Endothelial cell of umbilical vein (primary cell): ENCODE data around the gene PBX2. TPM values are rescaled to one million over a fixed set of nuclear protein-coding genes. Genes with fewer than 3 reads are reported as not detected.

Experiments
- BruUV-seq: library from RNA; stranded (reverse); fragments of 400-500 nt; replicated peaks from 2 replicates; lab custom pipeline; 2021; lab: Mats Ljungman, UMichigan
- CTCF ChIA-PET: fragments of 300-600, 350-600 bp; sonication (Branson Sonifier 250); formaldehyde crosslinking; loops from one replicate; lab custom pipeline; 2021; ENCODE audit warnings: antibody characterized with exemption, inconsistent platforms; lab: Charles Lee
- POLR2A ChIA-PET: fragments of 300-600, 350-600 bp; sonication (Branson Sonifier 250); formaldehyde crosslinking; loops from one replicate; lab custom pipeline; 2021; ENCODE audit warnings: antibody characterized with exemption, inconsistent platforms; lab: Charles Lee
- DNase-seq: peaks from one replicate; pipeline ENCODE4 v3.0.0-alpha.2; 2011; ENCODE audit warnings: low read depth, low spot score
- FAIRE-seq: peaks from 2 replicates; lab custom pipeline; 2011; peaks lifted over from hg19 to GRCh38; lab: Jason Lieb, UNC
- H2AFZ ChIP-seq: 2 replicates; pipeline ENCODE4 v1.6.0; 2012; ENCODE audit warnings: low read depth, low read length, control low read depth, inconsistent platforms
- H3K27ac ChIP-seq: 2 replicates; pipeline ENCODE4 v1.5.1; 2011; ENCODE audit warnings: low read depth, mild to moderate bottlenecking, control low read depth, low read length, moderate library complexity; ENCODE audit not compliant: insufficient read depth
- H3K27me3 ChIP-seq, 2 experiments: 2 replicates each; pipeline versions ENCODE4 v1.6.0 to v1.6.1; 2011; ENCODE audit warnings: low read length in 2 of 2, mixed read lengths in 1 of 2; ENCODE audit not compliant: control insufficient read depth in 2 of 2, insufficient read depth in 2 of 2
- H3K36me3 ChIP-seq, 2 experiments: 2 replicates in 1 of 2; 3 replicates in 1 of 2; pipeline ENCODE4 v1.5.1; 2011; ENCODE audit warnings: low read length in 2 of 2, mild to moderate bottlenecking in 1 of 2, moderate library complexity in 1 of 2; ENCODE audit not compliant: control insufficient read depth in 2 of 2, insufficient read depth in 2 of 2; ENCODE audit errors: extremely low read depth in 1 of 2
- H3K4me1 ChIP-seq: 3 replicates; pipeline ENCODE4 v1.5.1; 2011; ENCODE audit warnings: mild to moderate bottlenecking, low read length; ENCODE audit not compliant: control insufficient read depth, insufficient read depth; ENCODE audit errors: extremely low read depth
- H3K4me2 ChIP-seq: 2 replicates; pipeline ENCODE4 v1.6.1; 2011; ENCODE audit warnings: low read length, control low read depth, mixed read lengths; ENCODE audit not compliant: insufficient read depth
- H3K4me3 ChIP-seq, 3 experiments: fragments of 200-600 bp in 1 of 3; sonication (generic), shearing (Covaris generic) in 1 of 3; replicated peaks in 1 of 3; 2 replicates each; pipeline ENCODE4 v1.5.1; 2011 to 2016; ENCODE audit warnings: control low read depth in 3 of 3, low read length in 3 of 3, mild to moderate bottlenecking in 2 of 3, inconsistent platforms in 1 of 3, low read depth in 1 of 3, moderate library complexity in 1 of 3; ENCODE audit not compliant: insufficient read depth in 1 of 3
- H3K79me2 ChIP-seq: 2 replicates; pipeline ENCODE4 v1.6.0; 2012; ENCODE audit warnings: low read length, inconsistent platforms; ENCODE audit not compliant: control insufficient read depth, insufficient read depth
- H3K9ac ChIP-seq: replicated peaks from 2 replicates; pipeline ENCODE3; 2011; ENCODE audit warnings: low read length, control low read depth; ENCODE audit not compliant: insufficient read depth; ENCODE audit errors: extremely low read depth
- H3K9me1 ChIP-seq: replicated peaks from 3 replicates; pipeline ENCODE4 v1.6.0; 2011; ENCODE audit warnings: mild to moderate bottlenecking, low read length; ENCODE audit not compliant: control insufficient read depth, insufficient read depth; ENCODE audit errors: extremely low read depth
- H3K9me3 ChIP-seq: replicated peaks from 2 replicates; pipeline ENCODE4 v1.5.1; 2012; ENCODE audit warnings: low read length, inconsistent platforms; ENCODE audit not compliant: control insufficient read depth, insufficient read depth
- H4K20me1 ChIP-seq: replicated peaks from 2 replicates; pipeline ENCODE3; 2011; ENCODE audit warnings: mild to moderate bottlenecking, low read length; ENCODE audit not compliant: control insufficient read depth, insufficient read depth; ENCODE audit errors: extremely low read depth
- EZH2 ChIP-seq: IDR thresholded peaks from 2 replicates; pipeline ENCODE4 v1.6.1; 2012; ENCODE audit warnings: borderline replicate concordance, low read depth, mild to moderate bottlenecking, moderate library complexity, low read length, inconsistent platforms; ENCODE audit not compliant: severe bottlenecking
- FOS ChIP-seq: IDR thresholded peaks from 2 replicates; pipeline ENCODE4 v1.6.1; 2011; ENCODE audit warnings: mild to moderate bottlenecking, low read length, moderate library complexity, borderline replicate concordance; ENCODE audit not compliant: insufficient read depth
- GATA2 ChIP-seq: IDR thresholded peaks from 2 replicates; pipeline ENCODE4 v1.7.0; 2011; ENCODE audit warnings: low read depth, mild to moderate bottlenecking, moderate library complexity, mixed read lengths, low read length; ENCODE audit not compliant: insufficient read length, insufficient read depth
- JUN ChIP-seq: IDR thresholded peaks from 2 replicates; pipeline ENCODE4 v1.6.1; 2011; ENCODE audit warnings: borderline replicate concordance, low read depth; ENCODE audit not compliant: insufficient read length, insufficient read depth
- MYC ChIP-seq: IDR thresholded peaks from one replicate; pipeline ENCODE4 v1.6.1; 2011; ENCODE audit warnings: mild to moderate bottlenecking, low read depth, low read length
- POLR2A ChIP-seq: IDR thresholded peaks from 2 replicates; pipeline ENCODE4 v1.6.1; 2012; ENCODE audit warnings: low read depth, mild to moderate bottlenecking, control low read depth, low read length
- POLR2AphosphoS5 ChIP-seq: IDR thresholded peaks from 2 replicates; pipeline ENCODE4 v1.6.1; 2012; ENCODE audit warnings: low read depth, mild to moderate bottlenecking, control low read depth, low read length, moderate library complexity; ENCODE audit not compliant: insufficient read depth
- dilution Hi-C: fragments of 300-500 bp; cut with MboI; formaldehyde crosslinking; loops from one replicate; pipeline ENCODE4 v1.15.0; 2019; ENCODE audit warnings: low sequenced_read_pairs; ENCODE audit not compliant: extremely low pct_ligation_motif_present
- intact Hi-C: fragments of 100-400 bp; cut with micrococcal nuclease; formaldehyde crosslinking; loops from one replicate; pipeline ENCODE4 v1.10.0; 2022
- polyA plus RNA-seq, 4 experiments: library from polyadenylated mRNA; depleted of rRNA in 3 of 4; stranded (reverse) in 3 of 4; unstranded in 1 of 4; fragments of >200 nt; gene quantifications; 2 replicates each; pipeline versions ENCODE4 v1.2.1 to v1.2.3, GENCODE V29; 2011 to 2012; ENCODE audit warnings: missing spikeins in 1 of 4
- total RNA-seq: library from RNA; stranded (reverse); gene quantifications from 2 replicates; pipeline ENCODE4 v1.2.3, GENCODE V29; 2021
- TF ChIP-seq, protein P1 (sequence below), 2 donors: IDR thresholded peaks; 1 replicate in 1 of 2; 2 replicates in 1 of 2; pipeline ENCODE4 v1.5.1; 2011; ENCODE audit warnings: low read length in 2 of 2, mild to moderate bottlenecking in 2 of 2, moderate library complexity in 2 of 2, control low read depth in 1 of 2, inconsistent platforms in 1 of 2, low read depth in 1 of 2; ENCODE audit not compliant: insufficient read depth in 1 of 2; ENCODE audit errors: extremely low read depth in 1 of 2
- TF ChIP-seq, protein P2 (sequence below): IDR thresholded peaks from 2 replicates; pipeline ENCODE4 v1.6.1; 2011; ENCODE audit not compliant: insufficient read depth, insufficient read length

Gene PBX2
- total and polyA plus RNA-seq, 2 donors (not counting 3 experiments of a cell fraction or from before 2014, with no cell fraction given) = 82.3 to 100 TPM

DNA sequence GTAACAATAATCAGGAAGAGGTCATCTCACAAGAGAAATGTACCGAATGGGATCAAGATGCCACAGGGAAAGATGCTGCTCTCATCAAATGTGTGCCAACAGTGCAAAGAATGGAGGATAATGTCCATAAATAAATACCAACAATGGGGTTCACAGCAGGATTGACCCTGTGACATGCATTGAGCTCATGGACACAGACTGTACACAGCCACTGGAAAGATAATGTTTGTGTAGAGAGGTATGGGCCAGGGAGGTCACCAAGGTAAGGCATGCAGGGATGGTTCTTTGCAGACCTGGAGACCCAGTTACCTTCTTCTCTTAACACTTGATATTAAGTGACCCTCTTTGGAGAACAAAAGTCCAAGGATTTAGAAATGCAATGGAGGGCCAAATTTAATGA lies 15.6 kb downstream of the PBX2 start:
- intact Hi-C loops = no loop called here
- Histone ChIP-seq H3K4me2 (peak overlapping the region; percentile 82), H3K9me1 (no peaks in the 10 kb centered on the region), H3K27me3 (no peaks in the 10 kb centered on the region), H3K36me3 (peaks cover 0 to 8% of the 10 kb centered on the region in 2 experiments), H2AFZ (no peak overlapping the region), H3K9ac (no peak overlapping the region), H3K79me2 (peaks cover 21% of the 10 kb centered on the region), H4K20me1 (no peaks in the 10 kb centered on the region), H3K27ac (no peak overlapping the region), H3K9me3 (no peaks in the 10 kb centered on the region), H3K4me1 (peaks cover 30% of the 10 kb centered on the region), H3K4me3 (no peak overlapping the region)
- no TSS peak for BruUV-seq
- CTCF ChIA-PET = no interaction called here
- dilution Hi-C loops = no loop called here
- FAIRE-seq (no peak), DNase-seq (no peak)
- TF ChIP-seq EZH2 = no peak
- TF ChIP-seq JUN = no peak
- TF ChIP-seq POLR2A = no peak
- TF ChIP-seq FOS = no peak
- TF ChIP-seq, protein P1, sequence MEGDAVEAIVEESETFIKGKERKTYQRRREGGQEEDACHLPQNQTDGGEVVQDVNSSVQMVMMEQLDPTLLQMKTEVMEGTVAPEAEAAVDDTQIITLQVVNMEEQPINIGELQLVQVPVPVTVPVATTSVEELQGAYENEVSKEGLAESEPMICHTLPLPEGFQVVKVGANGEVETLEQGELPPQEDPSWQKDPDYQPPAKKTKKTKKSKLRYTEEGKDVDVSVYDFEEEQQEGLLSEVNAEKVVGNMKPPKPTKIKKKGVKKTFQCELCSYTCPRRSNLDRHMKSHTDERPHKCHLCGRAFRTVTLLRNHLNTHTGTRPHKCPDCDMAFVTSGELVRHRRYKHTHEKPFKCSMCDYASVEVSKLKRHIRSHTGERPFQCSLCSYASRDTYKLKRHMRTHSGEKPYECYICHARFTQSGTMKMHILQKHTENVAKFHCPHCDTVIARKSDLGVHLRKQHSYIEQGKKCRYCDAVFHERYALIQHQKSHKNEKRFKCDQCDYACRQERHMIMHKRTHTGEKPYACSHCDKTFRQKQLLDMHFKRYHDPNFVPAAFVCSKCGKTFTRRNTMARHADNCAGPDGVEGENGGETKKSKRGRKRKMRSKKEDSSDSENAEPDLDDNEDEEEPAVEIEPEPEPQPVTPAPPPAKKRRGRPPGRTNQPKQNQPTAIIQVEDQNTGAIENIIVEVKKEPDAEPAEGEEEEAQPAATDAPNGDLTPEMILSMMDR (IDR thresholded peaks at IDR 0.05; ENCODE audit: extremely low read depth in 1 of 2, insufficient read depth in 1 of 2, low read depth in 1 of 2, low read length in 2 of 2) = no peak
- no peak for TF ChIP-seq GATA2
- no peak for TF ChIP-seq MYC
- TF ChIP-seq, protein P2, sequence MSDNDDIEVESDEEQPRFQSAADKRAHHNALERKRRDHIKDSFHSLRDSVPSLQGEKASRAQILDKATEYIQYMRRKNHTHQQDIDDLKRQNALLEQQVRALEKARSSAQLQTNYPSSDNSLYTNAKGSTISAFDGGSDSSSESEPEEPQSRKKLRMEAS = no peak
- TF ChIP-seq POLR2AphosphoS5 = no peak
- POLR2A ChIA-PET = no interaction called here
